Loucy (cell line): ENCODE results near the gene LHFPL5.

Experiments used
- H2AFZ ChIP-seq: fragments of 200-600 bp; sonication (generic); 2 replicates; pipeline ENCODE4 v1.6.0; 2016; ENCODE audit warnings: antibody characterized with exemption, mild to moderate bottlenecking, low read length, moderate library complexity
- H3F3A ChIP-seq: fragments of 200-600 bp; 2 replicates; pipeline ENCODE4 v1.6.0; 2016; ENCODE audit warnings: antibody characterized with exemption, low read depth, mild to moderate bottlenecking
- H3K27me3 ChIP-seq: fragments of 200-600 bp; sonication (generic); 2 replicates; pipeline ENCODE4 v1.6.1; 2014; ENCODE audit warnings: low read length, mild to moderate bottlenecking; ENCODE audit not compliant: insufficient read depth, poor library complexity, severe bottlenecking
- H3K36me3 ChIP-seq: fragments of 200-600 bp; sonication (generic); 2 replicates; pipeline ENCODE4 v1.6.1; 2016; ENCODE audit warnings: low read length; ENCODE audit not compliant: insufficient read depth
- H3K4me1 ChIP-seq: fragments of 200-600 bp; sonication (generic); 2 replicates; pipeline ENCODE4 v1.5.1; 2014; ENCODE audit warnings: low read length, mild to moderate bottlenecking; ENCODE audit not compliant: insufficient read depth, poor library complexity, severe bottlenecking
- H3K4me2 ChIP-seq: fragments of 200-600 bp; sonication (generic); 2 replicates; pipeline ENCODE4 v1.6.0; 2014; ENCODE audit warnings: antibody characterized with exemption, low read length, low read depth, mild to moderate bottlenecking; ENCODE audit not compliant: poor library complexity, severe bottlenecking
- H3K4me3 ChIP-seq: fragments of 200-600 bp; sonication (generic); 2 replicates; pipeline ENCODE4 v1.5.1; 2014; ENCODE audit warnings: low read length, mild to moderate bottlenecking, mixed read lengths; ENCODE audit not compliant: poor library complexity, severe bottlenecking
- H3K79me2 ChIP-seq: fragments of 200-600 bp; sonication (generic); 2 replicates; pipeline ENCODE4 v1.6.1; 2014; ENCODE audit warnings: low read length; ENCODE audit not compliant: insufficient read depth
- H3K9ac ChIP-seq: fragments of 200-600 bp; sonication (generic); 2 replicates; pipeline ENCODE4 v1.6.0; 2014; ENCODE audit warnings: mild to moderate bottlenecking, low read depth, low read length, moderate library complexity; ENCODE audit not compliant: poor library complexity, severe bottlenecking
- H3K9me2 ChIP-seq: fragments of 200-600 bp; sonication (generic); replicated peaks from 2 replicates; pipeline ENCODE4 v1.6.1; 2016; ENCODE audit warnings: low read depth, low read length, mixed read lengths
- H3K9me3 ChIP-seq: fragments of 200-600 bp; sonication (generic); 2 replicates; pipeline ENCODE4 v1.6.1; 2014; ENCODE audit warnings: mild to moderate bottlenecking, antibody characterized with exemption, low read length, low read depth; ENCODE audit not compliant: insufficient read depth
- H4K20me1 ChIP-seq: fragments of 200-600 bp; sonication (generic); 2 replicates; pipeline ENCODE4 v1.6.0; 2014; ENCODE audit warnings: antibody characterized with exemption, low read length, mild to moderate bottlenecking; ENCODE audit not compliant: insufficient read depth, poor library complexity, severe bottlenecking
- CTCF ChIP-seq: fragments of 200-600 bp; sonication (generic); conservative IDR thresholded peaks from 2 replicates; pipeline ENCODE4 v1.5.1; 2014; ENCODE audit warnings: mild to moderate bottlenecking, antibody characterized with exemption, low read length
- EZH2phosphoT487 ChIP-seq: fragments of 200-600 bp; IDR thresholded peaks from 2 replicates; pipeline ENCODE4 v1.6.1; 2018; ENCODE audit warnings: antibody characterized with exemption, mild to moderate bottlenecking, moderate library complexity, borderline replicate concordance

LHFPL5 gene

GRCh38 chr6:35823601-35824000, 18.4 kb downstream of the LHFPL5 start:
- Histone ChIP-seq H3K36me3 (no peaks in the 10 kb centered on the region), H3K27me3 (no peaks in the 10 kb centered on the region), H3K9ac (no peak overlapping the region), H4K20me1 (no peaks in the 10 kb centered on the region), H3K4me3 (no peak overlapping the region), H3K4me1 (no peaks in the 10 kb centered on the region), H3K4me2 (no peak overlapping the region), H3K9me2 (no peaks in the 10 kb centered on the region), H2AFZ (no peak overlapping the region), H3K79me2 (no peaks in the 10 kb centered on the region), H3F3A (no peaks in the 10 kb centered on the region), H3K9me3 (no peaks in the 10 kb centered on the region)
- TF ChIP-seq EZH2phosphoT487: no peak
- TF ChIP-seq CTCF: no peak

GRCh38 chr6:35824552-35825192, 19.5 kb downstream of the LHFPL5 start:
- H3K27me3 ChIP-seq: no peaks in the 10 kb centered on the region
- no peak overlapping the region for H3K4me3 ChIP-seq
- no peak for TF ChIP-seq CTCF
- no peak for TF ChIP-seq EZH2phosphoT487
- H3F3A ChIP-seq: no peaks in the 10 kb centered on the region
- H4K20me1 ChIP-seq: no peaks in the 10 kb centered on the region
- H3K36me3 ChIP-seq: no peaks in the 10 kb centered on the region
- H3K9me3 ChIP-seq: no peaks in the 10 kb centered on the region
- H2AFZ ChIP-seq: no peak overlapping the region
- no peaks in the 10 kb centered on the region for H3K9me2 ChIP-seq
- H3K79me2 ChIP-seq: no peaks in the 10 kb centered on the region
- H3K4me1 ChIP-seq: no peaks in the 10 kb centered on the region
- H3K4me2 ChIP-seq: no peak overlapping the region
- no peak overlapping the region for H3K9ac ChIP-seq

- Histone ChIP-seq H3K79me2 (no peaks in the 10 kb centered on the region), H3K36me3 (peaks cover 16% of the 10 kb centered on the region; the same call in 1 of the 2 replicates), H3K4me2 (no peak overlapping the region), H3K9me3 (no peaks in the 10 kb centered on the region), H2AFZ (no peak overlapping the region), H4K20me1 (no peaks in the 10 kb centered on the region), H3K27me3 (no peaks in the 10 kb centered on the region), H3K9ac (no peak overlapping the region), H3K9me2 (no peaks in the 10 kb centered on the region), H3F3A (no peaks in the 10 kb centered on the region; the same call in 1 of the 2 replicates), H3K4me3 (no peak overlapping the region), H3K4me1 (no peaks in the 10 kb centered on the region)
- TF ChIP-seq EZH2phosphoT487: no peak
- TF ChIP-seq CTCF: no peak
These were observed 24.2 kb downstream of the LHFPL5 start for GRCh38 chr6:35829306-35829705.
